Esophagus mucosa (tissue), 1 donor: ENCODE data around the gene PDE8A. TPM values are rescaled to one million over a fixed set of nuclear protein-coding genes. Genes with fewer than 3 reads are reported as not detected.
A peak's percentile ranks its signal among the peaks of the same experiment; 100 is the strongest.
"Not testable (repeated sequence)": the region's sequence is repeated elsewhere in the genome, so short reads cannot be mapped to it uniquely, and the experiment has no call there.

Experiments
- ATAC-seq: fragments of 200-7000 bp; cut with Tn5 transposase; one replicate; pipeline ENCODE4 v1.9.1; 2020
- total RNA-seq: library from RNA; stranded (reverse); gene quantifications from one replicate; pipeline ENCODE4 v1.2.4, GENCODE V29; 2023
- donor health status: DM: yes; HTN: yes; CAD: no.

The PDE8A gene
- total RNA-seq, 1 donor from 2014 or later = 12.4 TPM

DNA sequence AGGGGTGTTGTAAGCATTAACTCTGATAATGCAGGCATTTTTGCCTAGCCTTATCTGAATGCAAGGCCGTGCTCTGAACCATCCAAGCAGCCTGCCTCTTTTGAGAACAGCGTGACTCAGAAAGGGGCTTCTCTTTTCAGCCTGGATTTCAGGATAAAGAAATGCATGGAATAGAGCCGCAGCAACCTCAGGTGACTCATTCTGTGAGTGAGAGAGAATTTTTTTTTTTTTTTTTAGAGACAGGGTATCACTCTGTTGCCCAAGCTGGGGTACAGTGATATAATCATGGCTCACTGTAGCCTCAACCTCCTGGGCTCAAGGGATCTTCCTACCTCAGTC is 20.6 kb upstream of the PDE8A start:
- no peak for ATAC-seq

DNA sequence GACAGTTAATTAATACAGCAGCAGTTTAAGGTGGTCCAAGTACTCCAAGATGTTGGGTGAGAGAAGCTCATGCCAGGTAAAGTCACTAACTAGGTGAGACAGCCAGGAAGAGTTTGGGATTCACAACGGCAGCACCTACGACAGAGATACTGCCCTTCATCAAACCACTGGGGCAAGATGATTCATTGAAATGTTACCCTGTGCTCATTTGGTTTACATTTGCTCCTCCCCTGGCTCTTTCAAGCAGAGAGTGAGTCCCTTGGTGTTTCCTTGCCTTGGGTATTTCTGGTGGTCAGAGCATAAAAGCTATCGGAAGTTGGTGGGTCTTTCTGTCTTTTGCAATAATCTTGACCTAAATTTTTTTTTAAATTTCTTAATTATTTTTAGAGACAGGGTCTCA is 19.9 kb upstream of the PDE8A start:
- ATAC-seq = no peak

DNA sequence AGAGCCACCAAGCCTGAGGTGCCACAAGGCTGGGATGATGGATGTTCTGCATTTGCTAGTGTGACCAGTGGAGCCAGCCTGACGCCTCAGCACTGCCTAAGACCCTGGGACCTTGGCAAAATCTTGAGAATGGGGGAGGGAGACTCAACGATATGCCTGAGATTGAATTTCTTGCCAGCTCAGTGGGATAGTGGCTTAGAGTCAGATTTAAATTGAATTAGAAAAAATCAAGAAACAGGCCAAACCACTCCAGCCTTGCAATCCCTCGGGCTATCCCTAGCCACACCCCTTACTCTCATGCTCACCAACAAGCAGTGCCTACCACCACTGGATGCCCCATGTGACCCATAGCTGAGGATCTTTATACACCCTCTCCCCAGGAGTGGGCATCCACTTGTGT is 18.7 kb upstream of the PDE8A start:
- peak; percentile 58 for ATAC-seq

DNA sequence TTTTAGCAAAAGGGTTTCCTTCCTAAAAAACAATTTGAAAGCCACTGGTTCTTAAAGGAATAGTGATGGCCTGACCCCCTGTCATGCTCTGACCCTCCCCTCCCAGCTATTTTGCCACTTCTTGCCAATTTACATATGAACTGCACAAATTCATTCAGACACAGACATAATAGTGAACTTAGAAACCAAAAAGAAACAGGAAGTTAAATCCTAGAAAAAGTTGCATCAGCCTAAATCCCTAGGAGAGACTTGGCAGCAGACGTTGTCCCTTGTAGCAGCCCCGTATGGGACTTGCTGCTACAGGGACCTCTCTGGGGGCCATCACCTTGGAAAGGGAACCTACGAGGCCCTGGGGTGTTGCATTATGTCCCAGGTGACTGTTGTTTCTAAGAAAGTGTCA is 14.3 kb upstream of the PDE8A start:
- ATAC-seq = no peak

DNA sequence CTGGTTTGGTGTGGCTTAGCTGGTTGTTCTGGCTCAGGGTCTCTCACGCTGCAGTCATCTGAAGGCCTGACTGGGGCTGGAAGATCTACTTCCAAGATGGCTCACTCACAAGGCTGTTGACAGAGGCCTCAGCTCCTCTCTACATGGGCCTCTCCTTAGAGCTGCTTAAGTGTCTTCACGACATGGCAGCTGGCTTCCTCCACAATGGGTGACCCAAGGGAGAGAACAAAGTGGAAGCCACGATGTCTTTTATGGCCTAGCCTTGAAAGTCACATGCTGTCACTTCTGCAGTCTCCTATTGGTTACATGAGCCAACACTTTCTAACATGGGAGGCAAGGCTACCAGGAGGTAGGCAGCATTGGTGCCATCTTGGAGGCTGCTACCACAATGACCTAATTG is 13.4 kb upstream of the PDE8A start:
- ATAC-seq = no peak

DNA sequence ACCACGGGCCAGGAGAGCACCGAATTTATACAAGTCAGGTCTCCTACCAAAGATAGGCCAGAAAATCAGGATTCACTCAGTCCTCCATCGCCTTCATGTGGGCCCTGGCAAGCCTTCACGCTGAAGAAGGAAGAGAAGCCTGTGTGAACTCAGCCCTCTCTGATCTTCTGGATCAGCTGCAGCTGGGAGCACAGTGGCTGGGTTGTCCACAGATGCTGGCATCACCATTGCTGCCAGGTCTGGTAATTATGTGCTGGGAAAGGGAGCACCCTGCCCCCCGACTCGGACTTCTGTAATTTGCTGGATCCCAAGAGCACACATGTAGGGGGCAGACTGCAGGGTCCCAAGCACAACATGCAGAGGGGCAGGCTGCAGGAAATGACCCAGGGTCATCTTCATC is 12.4 kb upstream of the PDE8A start:
- ATAC-seq = no peak

DNA sequence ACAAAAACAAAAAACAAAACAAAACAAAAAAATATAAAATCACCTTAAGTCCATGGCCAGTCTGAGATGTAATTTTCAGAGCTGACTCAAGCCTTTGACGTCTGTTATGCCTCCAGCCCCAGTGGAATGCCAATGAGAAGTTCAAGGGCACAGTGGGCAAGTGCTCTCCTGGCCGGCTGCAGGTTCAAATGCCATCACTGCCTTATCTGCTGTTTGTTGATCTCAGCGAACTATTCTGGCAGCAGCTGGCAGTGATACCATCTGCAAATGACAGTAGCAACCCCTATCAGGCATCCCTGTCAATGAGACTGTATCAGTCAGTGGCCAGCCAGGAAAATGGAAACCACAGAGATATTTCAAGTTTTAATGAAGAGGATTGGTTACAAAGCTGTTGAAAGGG is 10.8 kb upstream of the PDE8A start:
- no peak for ATAC-seq

DNA sequence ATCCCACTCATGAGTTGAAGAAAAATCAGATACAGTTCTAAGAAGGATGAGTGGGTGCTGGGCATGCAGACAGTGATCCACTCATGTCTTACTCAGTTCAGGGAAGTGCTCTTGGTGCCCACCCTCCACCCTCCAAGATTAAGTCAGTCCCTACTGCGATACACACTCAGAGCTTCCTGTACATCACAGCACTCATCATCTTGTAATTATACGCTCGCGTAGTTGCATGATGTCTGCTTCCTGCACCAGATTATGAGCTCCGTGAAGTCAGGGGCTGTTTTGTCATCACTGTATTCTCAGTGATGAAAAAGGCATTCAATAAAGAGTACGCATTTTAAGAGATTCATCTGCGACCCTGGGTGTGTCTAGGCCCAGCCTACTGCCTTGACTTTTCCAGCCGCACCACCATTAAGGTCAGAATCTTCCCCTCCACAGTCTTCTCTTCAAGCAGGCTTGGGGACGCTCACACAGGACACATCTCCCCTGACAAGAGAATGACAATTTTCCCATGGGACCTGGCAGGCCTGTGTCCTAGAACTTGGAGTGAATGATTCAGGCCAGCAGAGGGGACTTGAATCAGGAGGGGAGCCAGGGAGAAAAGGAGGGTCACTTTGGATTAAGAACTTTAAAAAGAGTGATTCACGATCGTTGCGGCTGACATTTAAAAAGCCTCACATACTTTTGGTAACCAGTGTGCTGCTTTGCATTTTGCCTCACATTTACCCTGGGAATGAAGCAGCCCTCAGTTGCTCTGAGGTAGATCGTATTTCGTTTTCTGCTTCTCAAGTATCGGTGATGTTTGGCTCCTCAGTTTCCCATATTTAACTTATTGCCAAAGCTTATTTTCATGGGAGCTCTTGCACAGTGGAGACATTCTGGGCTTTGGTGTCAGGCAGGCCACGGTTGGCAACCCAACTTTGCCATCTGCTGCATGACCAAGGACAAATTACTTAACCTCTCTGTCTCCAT is 7.9 kb upstream of the PDE8A start:
- no peak for ATAC-seq

DNA sequence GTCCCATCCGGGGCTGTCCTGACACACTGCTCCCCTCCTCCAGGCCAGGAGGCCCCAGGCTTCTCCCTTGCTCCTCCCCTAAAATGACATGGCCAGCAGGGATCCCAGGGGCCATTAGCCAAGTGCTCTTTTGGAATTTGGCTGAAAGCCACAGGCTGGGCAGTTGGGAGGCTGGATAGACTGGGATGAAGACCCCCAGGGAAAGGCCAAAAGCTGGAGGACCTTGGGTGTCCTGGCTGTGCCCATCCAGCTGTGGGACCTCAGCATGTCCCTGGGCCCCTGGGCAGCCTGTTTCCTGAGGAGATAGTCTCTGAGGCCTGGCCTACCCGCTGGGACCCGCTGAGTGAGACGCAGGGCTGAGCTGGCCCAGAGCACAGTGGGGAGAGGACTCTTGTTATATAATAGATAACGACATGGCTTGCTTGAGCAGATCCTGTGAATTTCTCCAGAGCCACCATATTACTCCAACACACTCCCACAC is 5.7 kb upstream of the PDE8A start:
- ATAC-seq = no peak

DNA sequence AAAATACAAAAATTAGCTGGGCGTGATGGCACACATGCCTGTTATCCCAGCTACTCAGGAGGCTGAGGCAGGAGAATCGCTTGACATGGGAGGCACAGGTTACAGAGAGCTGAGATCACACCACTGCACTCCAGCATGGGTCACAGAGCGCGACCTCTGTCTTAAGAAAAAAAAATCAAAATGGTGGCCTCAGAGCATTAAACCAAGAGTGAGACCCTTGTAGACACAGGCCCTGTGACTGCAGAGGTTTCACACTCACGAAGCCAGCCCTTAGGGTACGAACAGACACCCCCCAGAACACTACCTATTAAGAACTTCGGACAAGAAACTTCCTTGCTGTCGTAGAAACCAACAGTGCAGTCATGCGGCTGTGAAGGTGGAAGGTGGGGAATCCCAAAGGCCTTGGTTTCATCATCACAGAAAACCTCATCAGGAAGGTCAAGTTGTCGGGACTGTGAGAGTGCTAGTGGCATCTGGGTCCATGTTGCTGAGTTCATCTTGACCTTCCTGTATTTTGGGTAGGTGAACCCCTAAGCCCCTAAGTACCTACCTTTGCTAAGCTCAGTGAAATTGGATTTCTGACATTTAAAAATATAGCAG is 4.8 kb upstream of the PDE8A start:
- no peak for ATAC-seq

DNA sequence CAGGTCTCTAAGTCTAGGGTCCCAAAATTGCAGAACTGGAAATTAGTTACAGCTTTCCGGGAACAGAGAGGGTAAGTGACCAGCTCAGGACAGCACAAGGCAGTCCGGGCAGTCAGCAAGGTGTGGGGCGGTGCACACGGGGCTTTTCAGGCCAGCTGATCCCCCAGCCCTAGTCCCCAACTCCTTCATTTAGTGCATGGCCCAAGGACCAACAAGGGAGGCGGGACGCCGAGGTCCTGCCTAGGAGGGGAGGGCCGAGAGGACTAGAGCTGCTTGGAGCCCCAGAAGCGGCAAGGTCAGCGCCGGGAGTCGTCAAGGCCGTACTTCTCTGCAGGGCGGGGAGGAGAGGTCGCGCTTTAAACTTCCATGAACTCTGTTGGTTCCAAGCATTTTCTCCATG is 2.0 kb upstream of the PDE8A start:
- ATAC-seq = no peak

DNA sequence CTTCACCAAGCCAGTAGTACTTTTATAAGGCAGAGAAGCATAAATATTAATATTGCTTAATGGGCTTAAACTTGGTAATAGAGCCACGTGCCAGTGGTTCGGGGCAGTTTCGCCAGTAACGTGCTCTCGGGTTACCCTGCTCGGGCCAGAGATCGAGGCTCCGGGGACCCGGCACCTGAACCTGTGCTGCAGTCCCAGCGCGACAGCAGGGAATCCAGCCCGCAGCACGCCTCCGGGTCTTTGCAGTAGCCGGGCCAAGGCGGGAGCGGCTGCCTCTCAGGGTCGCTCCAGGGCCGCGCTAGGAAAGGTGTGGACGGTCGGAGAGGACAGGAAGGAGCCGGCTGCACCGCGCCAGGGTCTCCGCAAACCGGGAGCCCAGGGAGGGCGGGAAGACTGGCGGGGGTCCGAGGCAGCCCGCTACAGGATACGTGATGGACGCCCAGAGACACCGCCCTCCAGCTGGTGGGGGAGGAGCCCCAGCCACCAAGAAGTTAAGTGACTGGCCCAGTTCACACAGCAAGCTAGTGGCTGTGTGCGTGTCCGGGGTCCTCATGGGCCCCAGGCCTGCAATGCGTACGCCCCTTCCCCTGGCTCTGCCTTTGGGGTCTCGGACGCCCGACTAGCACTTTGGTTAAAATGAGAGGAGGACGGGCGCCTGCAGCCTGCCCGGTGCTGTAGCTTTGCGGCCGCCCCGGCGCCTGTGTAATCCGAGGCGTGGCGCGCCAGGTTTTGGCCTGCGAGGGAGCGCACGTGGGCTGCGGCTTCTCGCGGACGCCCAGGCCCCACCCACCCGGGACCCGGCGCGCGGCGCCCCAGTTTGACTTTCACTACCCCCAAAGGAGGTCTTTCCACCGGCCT is 1.2 kb upstream of the PDE8A start:
- ATAC-seq = peak; percentile 79

DNA sequence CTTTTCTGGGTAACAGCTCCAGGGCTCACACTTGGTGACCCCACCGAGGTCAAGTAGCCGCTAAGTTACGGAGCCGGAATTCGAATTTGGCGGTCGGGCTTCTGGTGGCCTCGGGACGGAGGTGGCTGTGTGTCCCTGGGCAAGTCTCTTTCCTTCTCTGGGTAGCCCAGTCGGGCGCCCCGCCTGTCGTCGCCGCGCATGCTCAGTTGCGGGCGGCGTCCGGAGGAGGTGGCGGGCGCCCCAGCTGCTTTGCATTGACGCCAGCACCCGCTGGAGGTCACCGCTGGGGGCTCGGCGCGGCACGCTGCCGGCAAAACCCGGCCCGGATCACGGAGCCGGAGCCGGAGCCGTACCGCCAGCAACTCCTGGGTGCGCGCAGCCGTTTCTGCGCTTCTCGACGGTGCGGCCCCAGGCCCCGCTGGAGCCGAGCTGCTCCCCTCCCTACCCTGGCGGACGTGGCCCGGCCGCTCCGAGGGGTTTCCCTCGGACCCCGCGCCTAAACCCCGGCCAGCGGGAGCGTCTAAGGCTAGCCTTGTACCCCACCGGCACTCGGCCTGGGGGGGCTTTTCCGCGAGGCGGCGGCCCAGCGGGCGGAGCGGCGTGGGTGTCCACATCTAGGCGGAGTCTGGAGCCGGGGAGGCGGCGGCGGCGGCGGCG is 474 bp upstream of the PDE8A start:
- peak; percentile 92 for ATAC-seq

DNA sequence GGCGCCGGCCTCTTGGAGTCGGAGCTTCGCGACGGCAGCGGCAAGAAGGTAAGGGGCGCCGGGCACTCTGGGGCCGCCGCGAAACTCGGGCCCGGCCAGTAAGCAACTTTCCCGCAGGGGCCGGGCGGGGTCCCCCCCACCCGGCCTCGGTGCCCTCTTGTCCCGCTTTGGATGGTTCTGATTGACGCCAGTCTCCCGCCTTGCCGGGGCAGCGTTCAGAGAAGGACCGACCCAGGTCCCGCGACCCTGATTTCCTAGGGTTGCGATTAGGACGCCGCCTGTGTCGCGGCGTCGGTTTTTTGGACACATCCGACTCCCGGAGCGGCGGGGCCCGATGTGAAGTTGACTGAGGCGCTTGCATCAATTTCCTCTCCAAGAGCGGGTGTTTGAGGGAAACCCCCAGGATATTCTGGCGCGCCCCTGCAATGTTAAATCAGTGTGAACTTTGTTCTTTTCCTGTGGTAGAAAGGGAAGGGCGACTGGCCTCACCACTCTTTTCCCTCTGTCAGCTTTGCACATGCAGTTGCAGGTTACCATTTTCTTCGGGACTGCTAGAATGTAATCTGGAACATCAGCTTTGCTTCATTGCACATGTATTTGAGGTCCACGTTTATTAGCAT is 755 bp downstream of the PDE8A start:
- no peak for ATAC-seq

DNA sequence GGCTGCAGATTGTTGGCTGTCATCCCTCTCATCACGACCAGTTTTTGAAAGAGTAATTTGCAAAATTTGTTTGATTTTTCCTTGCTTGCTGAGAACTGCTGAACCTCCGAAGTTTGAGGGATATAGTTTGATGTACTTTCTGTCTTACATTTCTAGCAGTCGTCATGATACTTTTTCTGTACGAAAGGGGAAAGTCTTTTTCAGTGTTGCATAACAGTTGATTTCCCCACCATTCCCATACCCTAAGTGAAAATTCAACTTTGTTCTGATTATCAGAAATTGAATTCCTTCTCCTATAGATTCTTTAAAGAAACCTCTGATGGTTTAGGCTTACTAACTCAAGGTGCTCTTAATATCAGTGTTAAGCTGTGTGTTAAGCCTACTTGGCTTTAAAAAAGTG is 1.6 kb downstream of the PDE8A start:
- no peak for ATAC-seq

DNA sequence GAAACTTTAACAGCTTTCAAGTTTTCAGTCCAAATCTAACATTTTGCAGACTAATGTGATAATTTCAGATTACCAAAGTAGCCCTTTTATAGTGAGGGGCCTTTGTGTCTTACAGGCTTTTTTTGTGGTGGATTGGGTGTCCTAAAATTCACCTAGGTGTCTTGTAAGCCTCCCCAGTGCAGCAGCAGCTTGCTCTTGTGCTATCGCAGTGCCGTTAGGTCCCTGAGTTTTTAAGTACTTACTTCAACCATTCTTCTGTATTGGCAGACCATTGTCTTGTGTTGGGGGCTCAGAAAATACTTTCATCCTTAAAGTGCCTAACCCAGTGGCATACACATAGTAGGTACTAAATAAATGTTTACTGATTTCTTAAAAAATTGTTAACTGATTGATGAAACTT is 2.1 kb downstream of the PDE8A start:
- no peak for ATAC-seq

DNA sequence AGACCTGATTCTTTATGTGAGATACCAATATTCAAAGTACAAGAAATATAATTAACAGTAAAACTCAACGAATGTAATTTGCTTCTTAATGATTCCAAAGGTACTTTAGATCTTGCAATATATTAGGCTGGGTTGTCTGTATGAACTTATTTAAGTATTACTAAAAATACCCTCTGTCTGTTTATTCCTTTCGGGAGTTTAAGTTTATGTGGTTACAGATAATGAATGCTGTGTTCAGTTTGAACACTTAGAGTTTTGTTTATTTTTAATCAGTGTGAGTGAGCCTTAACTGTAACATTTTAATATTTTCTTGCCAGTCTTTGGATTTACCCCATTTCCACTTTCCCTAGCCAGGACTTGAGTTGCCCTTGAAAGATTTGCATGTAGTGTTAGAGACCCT is 3.5 kb downstream of the PDE8A start:
- no peak for ATAC-seq

DNA sequence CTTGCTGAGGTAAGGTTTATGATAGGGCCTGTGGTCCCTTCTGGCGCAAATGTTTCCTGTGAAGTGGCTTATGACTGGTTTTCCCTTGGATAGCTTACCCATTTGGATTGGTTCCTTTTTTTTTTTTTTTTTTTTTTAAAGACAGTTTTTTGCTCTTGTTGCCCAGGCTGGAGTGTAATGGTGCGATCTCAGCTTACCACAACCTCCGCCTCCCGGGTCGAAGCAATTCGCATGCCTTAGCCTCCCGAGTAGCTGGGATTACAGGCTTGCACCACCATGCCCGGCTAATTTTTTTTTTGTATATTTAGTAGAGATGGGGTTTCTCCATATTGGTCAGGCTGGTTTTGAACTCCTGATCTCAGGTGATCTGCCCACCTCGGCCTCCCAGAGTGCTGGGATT is 5.7 kb downstream of the PDE8A start:
- not testable (repeated sequence) for ATAC-seq

DNA sequence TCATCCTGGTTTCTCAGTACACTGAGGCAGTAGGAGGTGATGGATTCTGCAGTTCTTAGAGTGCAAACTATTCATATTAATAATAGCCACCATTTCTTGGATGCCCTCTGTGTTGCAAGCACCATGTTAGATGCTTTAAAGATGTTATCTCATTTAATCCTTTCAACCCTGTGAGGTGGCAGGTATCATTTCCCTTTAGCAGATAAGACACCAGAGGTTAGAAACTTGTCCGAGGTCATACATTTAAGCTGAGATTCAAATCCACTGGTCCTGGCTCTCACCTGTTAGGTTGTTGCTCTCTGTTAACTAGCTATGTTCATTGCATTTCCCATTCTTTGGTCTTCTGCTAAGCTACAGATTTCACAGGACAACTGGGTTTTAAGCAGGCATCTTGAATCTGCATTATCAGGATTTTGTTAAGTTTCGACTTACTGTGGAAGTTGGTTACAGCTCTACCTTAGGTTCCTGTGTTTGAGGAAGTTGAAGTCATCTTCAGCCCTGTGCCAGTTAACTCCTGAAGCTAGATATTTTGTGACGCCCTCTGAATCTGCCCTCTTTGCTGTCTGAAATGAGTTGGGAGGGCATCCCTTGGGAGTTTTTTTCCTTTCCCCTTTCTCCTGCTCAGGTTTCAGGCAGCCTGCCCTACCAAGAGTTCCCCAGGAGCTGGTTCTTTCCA is 6.4 kb downstream of the PDE8A start:
- ATAC-seq = no peak

DNA sequence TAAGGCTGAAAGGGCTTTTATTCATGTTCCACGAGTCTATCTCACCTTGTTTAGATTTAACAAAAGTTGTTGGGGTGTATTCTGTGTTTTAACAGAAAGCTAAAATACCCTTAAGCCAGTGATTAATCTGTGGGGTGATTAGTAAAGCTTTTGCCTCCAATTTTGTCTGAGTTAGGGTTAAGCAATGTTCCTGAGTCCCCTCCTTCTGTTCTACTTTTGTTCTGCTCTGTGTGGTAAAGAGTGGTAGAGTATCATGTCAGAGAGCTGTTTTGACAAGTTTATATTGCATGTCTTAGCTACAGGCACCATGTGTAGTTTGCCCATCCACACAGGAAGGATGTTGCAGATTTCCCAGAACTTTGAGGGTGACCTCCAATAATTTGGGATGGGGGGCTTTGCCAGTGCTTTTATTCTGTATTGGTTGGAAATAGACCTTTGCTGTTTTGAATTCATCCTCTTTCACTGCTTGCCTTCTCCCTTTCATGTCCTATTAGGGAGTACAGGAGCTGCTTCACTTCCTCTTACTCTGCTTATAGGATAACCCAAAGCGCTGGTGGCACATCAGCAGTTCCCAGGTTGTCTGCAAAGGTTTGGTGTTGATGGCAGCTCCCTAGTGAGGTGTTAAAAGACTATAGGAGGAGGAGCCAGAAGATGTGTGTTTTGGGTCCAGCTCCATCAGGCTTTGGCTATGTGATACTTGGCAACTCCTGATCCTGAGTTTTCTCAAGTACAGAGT is 7.4 kb downstream of the PDE8A start:
- peak; percentile 68 for ATAC-seq

DNA sequence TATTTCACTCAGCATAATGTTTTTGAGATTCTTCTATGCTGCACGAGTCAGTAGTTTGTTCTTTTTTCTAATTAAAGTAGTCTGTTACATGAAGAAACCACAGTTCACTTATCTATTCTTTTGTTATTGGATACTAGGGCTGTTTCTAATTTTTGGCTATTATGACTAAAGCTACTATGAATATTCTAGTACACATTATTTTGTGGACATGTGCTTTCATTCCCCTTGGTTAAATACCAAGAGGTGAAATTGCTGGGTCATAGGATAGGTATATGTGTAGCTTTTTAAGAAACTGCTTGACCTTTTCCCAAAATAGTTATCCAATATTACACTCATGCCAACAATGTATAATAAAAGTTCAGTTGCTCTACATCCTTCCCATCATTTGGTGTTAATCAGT is 8.9 kb downstream of the PDE8A start:
- no peak for ATAC-seq
